GM18499 (cell line): Measurements from ENCODE around the gene RNF227.

Source experiments
- ATAC-seq: cut with Tn5 transposase; IDR thresholded peaks from one replicate; pipeline ENCODE4 v1.9.1; 2021; ENCODE audit warnings: moderate number of reproducible peaks; ENCODE audit not compliant: insufficient read depth, unreplicated experiment

RNF227 gene

DNA sequence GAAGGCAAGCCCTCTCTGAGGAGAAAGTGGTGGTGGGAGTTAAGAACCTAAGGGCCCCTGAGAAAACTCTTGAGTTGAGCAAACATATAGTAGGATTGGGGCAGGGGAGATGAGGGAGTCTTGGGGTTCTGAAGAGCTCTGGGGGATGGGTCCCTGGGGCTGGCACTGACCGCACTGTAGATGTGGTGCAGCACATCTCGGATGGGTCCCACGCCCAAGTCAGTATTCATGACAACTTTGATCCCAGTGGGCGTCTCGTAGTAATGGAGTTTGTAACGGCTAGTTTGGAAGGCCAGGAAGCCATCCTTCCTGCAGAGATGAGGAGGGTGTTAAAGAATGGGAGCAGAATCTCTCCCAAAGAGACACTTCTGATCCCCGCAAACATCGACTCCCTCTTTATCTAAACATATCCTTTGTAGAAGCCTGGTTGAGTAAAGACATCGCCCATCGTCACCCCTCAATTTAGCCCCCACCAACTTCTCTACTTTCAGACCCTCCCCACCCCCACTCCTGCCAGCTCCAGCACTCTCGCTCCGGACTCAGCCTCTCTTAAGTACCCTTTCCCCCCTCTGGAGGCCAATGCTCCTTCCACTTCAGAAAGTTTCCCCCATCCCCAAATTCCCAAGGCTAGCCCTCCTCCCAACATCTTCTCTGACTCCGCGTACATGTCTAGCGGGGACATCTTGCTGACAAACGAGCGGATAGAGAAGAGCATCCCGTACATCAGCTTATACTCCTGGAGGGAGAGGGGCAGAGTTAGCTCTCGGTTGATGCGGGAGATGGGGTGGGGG is 14.9 kb upstream of the RNF227 start:
- no peak for ATAC-seq

DNA sequence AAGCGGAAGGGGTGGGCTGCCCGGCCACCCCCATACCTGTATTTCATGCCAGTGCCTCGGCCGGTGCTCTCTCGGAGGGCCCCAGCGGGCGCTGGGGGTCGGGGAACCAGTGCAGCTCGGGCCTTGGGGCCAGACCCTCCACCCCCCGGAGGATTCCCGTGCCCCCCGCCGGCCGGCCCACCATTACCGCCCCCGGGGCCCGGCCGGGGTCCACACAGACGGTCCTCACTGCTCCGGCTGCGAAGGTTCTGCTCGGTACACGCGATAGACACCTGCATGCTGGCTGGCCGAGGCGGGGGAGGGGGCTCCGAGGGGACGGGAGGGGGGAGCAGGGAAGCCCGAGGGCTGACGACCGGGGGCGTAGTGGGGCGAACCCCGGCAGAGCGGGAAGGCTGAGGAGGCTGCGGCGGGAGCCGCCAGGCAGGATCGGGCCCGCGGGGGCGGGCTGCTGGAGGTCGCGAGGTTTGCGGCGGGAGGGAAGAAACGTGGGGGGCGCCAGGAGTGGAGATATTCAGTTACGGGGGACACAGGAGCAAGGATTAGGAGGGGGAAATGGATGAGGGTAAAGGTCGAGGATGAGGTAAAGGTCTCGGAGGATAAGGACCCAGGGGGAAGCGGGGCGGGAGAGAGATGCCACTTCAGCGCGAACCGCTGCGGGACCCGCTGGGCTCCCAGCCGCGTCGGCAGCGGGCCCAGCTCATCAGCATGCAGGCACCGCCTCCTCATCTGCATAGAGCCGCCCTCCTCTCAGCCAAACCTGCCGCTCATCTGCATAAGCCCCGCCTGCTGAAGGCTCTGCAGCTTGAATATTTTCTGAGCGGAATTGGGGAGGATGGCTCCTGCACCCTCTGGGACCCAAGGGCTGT is 13.3 kb upstream of the RNF227 start, which contains the start of gene KCNAB3:
TSS of gene KCNAB3 (minus strand) at position 699 of the 866 bp plus-strand sequence. CDS start at position 278, 421 bp downstream.
- no peak for ATAC-seq

DNA sequence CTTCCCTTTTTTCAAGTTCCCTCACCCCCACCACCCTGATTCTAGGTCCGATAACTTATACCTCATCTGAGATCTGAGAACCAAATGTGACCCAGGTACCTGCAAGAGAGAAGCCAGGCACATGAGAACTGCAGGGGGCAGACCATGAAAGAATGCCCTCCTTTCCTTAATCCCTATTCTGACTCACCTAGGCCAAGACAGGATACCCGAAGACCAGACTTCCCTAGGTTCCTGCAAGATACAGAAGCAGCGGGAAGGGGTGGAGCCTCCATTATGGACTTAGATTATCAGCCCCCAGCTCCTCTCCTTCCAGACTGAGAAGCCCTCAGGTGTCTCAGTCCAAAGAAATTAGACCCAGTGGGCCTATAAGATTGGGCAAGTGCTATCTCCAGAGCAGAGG is 11.5 kb upstream of the RNF227 start:
- no peak for ATAC-seq

DNA sequence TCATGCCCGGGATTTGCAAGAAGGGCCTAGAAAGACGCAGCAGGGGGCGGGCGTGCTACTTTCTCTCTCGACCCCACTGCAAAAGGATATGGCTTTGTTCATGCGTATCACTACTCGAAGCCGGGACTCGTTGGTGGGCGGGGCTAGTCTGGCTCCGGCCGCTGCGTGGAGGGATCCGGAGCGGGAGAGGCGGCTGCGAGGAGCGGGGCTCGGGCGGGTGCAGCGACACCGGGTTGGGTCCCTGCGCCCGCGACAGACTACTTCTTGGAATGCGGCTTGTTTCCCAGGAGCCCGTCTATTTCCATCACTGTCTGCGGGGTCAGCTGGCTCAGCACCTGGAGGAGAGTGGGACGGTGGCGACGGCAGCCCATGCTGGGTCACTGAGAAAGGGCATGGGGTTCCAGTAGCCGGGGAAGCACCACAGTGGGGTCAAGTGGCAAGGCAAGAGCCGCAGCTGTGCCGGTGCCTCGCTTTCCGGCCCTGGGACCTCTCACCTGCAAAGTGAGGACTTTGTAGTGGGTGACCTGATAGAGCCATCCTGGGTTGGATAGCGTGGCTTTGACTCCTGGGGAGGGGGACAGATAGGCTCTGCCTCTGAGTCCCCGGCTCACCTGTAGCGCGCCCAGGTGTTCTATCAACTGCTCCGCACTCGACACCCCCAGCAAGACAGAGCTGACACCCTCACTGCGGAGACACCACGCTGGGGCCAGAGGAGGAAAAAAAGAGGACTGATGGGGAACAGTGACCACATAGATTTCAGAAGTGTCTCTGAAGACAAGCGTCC is 6.9 kb upstream of the RNF227 start:
- ATAC-seq, result no peak

DNA sequence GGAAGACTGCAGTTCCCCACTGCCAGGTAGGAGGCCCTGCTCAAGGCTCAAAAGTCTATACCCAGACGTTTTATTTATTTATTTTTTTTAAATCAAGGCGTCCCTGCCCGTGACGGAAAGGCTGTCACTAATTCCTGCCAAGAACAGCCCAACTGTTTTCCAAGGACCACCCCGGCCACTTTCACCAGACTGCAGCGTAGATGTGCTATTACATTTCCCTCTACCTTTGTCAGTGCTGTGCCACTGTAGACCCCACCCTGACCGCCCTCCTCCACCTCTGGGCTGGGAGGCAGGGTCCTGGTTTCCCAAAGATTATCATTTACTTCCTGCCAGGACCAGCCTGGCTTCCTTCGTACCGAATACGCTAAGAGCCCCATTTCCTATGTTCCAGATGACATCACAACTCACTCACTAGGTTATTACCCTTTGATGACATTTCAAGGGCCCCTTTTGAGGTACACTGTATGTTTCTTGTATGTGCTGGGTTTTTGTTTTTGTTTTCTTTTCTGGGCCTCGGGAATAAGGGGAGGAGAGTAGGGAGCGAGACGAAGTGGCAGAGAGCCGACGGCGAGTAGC is 6.3 kb upstream of the RNF227 start:
- ATAC-seq, result no peak

DNA sequence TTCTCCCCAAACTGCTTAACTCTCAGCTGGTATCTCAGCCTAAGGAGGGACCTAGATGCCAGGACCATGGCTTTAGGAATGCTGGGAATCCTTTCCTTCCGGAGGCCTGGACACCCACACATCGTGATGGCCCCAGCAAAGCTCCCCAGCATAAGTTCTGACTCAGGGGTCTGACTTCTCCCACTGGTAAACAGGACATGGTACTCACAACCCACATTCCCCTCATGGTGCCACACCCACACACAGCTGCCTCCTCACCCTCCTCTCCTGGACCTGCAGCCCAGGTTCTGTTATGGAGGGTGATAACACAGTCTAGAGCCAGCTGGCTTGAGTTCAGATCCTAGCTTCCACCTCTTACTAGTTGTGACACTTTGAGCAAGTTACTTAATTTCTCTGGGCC is 719 bp upstream of the RNF227 start:
- no peak for ATAC-seq

DNA sequence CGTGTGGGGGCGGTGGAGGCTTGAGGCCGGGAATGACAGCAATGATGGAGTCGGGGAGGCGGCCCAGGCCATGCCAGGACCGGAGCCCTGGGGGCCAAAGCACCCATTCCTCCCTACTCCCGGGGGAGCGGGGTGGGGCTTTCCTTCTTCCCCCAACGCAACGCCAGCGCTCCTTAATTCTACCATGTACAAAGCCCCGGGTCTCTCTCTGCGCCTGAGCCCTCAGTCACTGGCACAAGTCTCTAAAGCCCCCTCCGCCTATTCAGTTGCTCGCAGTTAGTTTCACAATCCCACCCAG is 245 bp upstream of the RNF227 start:
- no peak for ATAC-seq

DNA sequence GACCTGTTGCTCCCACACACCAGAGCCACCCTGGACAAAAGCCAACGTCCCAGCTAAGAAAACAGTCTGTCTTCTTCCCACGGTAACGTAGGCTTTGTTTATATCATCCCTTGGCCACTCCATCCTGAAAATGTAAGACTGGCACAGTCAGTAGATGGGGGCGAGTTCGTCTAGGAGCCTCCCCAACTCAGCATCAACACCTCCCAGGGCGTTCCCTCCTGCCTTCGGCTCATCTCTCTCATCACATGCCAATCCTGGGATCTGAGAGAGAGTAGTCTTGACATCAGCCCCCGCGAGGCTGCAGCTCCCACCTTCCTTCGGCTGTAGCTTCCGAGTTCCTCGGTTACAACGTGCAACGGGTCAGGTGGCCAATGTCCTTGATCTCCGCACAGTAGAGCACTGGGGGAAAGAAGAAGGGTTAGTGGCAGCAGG is 894 bp downstream of the RNF227 start:
- no peak for ATAC-seq

DNA sequence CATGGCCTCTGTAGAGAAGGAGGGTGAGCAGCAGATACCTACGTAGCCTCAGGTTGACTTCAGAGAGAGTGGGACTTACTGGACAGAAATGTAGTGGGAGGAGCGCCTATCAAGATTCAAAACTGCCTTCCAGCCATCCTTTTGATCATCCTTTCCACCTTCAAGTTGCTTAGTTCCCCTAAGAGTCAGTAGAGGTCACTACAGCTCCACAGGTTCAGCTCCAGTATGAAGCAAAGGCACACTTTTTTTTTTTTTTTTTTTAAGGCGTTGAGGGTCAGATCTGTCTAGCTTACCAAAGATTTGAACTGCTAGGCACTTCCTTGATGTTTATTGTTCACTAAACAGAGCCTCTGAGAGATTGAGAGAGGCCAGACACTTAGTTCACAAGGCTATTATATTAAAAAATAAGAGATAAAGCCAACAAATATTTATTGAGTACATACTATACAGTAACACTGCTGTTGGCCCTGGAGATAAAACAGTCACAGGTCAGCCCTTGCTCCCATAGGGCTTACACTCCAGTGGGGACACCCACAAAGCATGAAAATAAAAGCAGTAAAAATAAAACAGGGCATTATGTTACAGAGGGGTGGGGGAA is 3.1 kb downstream of the RNF227 start:
- no peak for ATAC-seq

DNA sequence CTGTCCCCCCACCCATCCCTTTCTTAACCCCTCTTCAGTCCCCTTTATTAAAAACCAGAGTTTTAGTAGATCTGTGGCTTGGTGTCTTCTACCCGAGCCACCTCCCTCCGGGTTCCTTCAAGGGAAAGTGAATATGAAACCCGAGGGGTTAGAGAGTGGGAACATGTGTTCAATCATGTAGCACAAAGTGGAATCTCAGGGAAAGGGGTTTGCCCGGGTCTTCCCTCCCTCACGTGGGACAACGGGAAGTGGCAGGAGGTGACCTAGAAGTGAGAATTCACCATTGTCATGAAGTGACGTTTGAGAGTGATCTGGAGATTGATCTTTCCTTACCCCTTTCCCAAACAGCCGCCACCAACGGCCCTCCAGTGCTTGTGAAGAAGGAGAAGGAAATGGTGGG is 5.0 kb downstream of the RNF227 start:
- no peak for ATAC-seq

DNA sequence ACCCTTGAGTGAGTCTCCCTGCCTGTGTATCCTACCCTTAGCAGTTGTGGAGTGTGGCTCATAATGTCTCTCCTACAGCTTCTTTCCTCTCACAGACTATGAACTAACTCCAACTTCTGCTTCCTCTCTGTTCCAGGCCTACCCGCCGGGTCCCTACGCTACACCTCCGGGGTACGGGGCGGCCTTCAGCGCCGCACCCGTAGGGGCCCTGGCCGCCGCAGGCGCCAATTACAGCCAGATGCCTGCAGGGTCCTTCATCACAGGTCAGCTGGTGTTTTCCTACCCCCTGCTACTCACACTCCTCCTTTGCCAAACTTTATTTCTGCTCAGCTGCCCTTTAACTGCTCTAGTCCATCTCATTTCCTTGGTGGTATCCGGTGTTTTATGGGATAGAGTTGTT is 5.4 kb downstream of the RNF227 start:
- no peak for ATAC-seq

DNA sequence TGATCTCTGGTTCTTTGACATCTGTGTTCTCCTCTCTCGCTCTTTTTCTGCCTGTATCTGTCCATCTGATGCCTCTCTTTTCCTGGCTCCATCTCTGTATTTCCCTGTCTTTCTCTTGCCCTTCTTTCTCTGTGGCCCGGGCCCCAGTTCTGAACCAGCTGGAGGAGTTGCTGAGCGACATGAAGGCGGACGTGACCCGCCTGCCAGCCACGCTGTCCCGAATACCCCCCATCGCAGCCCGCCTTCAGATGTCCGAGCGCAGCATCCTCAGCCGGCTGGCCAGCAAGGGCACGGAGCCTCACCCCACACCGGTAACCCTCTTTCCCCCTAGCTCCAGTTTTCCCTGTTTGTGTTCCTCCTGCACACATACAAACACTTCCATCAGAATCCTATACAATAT is 5.8 kb downstream of the RNF227 start:
- no peak for ATAC-seq

DNA sequence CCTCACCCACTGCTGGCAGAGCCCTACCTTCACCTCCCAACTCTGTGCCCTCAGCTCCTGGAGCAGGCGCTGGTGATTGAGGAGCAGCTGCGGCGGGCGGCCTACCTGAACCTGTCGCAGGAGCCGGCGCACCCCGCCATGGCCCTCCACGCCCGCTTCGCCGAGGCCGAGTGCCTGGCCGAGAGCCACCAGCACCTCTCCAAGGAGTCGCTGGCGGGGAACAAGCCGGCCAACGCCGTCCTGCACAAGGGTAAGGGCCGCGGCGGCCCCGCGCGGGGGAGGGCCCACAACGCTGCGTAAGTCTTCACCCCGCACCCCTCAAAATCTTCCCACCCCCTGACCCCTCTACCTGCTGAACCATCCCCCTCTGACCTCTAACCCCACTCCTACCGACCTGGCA is 7.0 kb downstream of the RNF227 start:
- no peak for ATAC-seq

DNA sequence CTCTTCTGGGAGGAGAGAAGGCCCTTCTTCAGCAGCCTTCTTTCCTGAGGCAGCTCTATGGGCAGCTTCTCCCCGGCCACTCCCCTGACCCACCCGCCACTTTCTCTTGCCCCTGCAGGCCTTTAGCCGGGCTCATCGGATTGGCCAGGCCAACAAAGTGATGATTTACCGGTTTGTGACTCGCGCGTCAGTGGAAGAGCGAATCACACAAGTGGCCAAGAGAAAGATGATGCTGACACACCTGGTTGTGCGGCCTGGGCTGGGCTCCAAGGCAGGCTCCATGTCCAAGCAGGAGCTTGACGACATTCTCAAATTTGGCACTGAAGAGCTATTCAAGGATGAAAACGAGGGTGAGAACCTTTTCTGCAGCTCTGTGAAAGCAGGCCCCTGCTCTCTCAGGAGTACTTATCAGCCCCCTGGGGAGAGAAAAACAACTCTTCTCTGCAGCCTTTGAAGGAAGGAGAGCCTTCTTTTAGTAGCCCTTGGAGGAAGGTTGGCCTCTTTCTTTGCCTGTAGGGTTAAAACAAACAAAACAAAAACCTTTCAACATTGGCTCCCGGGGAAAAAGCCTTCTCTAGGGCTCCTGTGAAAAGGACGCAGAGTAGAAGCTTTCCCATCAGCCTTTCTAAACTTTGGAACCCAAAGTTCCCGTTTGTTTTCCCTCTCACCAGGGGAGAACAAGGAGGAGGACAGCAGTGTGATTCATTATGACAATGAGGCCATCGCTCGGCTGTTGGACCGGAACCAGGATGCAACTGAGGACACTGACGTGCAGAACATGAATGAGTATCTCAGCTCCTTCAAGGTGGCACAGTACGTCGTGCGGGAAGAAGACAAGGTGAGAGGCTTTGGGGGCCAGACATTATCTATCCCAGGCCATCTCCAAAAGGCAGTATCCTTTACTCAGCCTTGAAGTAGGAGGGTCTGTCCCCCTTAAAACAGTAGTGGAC is 12.7 kb downstream of the RNF227 start:
- ATAC-seq, result no peak

DNA sequence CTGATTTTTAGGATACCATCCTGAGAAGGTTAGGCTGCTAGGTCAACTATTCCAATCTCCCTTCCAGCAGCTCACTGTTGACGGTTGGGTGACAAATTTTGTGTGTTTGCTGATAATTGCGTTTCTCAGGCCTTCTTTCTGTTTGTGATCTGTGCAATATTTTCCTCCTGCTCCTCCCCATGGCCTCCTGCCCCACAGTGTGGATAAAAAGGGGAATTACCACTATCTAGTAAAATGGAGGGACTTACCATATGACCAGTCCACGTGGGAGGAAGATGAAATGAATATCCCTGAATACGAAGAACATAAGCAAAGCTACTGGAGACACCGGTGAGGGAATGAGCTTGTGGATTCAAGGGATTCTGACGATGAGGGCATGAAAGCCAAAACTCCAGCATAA is 18.3 kb downstream of the RNF227 start:
- no peak for ATAC-seq

DNA sequence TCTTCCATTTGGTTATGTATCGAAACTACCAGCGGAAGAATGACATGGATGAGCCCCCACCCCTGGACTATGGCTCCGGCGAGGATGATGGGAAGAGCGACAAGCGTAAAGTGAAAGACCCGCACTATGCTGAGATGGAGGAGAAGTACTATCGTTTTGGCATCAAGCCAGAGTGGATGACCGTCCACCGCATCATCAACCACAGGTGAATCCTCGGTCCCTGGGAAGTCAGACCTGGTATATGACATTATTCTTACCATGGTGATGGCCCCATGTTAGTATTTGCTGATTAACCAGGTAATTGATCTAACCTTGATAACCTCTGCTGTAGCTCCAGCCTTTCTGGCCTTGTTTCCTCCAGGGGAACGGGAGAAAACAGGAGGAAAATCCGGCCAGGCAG is 19.0 kb downstream of the RNF227 start:
- no peak for ATAC-seq

DNA sequence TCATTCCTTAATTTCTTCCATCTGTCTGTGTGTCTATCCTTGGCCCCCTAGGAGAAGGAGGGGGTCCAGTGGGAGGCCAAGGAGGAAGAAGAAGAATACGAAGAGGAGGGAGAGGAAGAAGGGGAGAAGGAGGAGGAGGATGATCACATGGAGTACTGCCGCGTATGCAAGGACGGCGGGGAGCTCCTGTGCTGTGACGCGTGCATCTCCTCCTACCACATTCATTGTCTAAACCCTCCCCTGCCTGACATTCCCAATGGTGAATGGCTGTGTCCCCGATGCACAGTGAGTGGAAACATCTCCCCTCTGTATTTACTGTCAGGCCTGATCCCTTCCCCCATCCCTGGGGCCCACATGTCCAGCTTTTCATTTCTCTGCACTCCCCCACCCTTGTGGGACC is 21.2 kb downstream of the RNF227 start:
- ATAC-seq, result no peak

DNA sequence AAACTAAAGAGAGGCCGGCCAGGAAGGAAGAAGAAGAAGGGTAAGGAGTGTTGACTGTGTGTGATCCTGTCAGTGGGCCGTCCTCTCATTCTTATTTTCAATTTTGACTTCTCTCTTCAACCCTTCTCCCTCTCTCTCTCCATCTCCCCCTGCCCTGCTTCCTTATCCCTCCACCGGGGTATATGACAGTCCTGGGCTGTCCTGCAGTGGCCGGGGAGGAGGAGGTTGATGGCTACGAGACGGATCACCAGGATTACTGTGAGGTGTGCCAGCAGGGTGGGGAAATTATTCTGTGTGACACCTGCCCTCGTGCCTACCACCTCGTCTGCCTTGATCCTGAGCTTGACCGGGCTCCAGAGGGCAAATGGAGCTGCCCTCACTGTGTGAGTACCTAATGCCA is 21.9 kb downstream of the RNF227 start:
- no peak for ATAC-seq

DNA sequence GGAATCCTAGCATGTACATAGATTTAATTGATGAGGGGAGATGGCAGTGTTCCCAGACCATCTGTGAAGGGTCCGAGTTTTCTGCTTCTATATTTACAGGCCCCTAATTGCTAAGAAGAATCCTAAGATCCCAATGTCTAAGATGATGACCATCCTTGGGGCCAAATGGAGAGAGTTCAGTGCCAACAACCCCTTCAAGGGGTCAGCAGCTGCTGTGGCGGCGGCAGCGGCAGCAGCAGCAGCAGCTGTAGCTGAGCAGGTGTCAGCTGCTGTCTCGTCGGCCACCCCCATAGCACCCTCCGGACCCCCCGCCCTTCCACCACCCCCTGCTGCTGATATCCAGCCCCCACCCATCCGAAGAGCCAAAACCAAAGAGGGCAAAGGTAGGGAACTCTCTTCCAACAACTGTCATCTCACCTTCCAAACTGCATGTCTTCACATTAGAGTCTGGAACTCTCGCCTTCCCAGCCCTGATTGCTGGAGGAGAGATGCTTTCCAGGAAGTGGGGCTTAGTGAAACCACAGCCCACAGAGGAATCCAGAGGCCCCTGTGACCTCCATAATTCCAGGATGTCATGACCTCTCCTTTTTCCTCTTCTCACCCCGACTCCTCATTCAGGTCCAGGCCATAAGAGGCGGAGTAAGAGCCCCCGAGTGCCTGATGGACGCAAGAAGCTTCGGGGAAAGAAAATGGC is 22.8 kb downstream of the RNF227 start:
- no peak for ATAC-seq
